Inflammatory macrophage treated with lipopolysaccharide for 1 hour (primary cell): Measurements from ENCODE around the gene NCAPG.

Experiments used
- DNase-seq, 2 donors: peaks; one replicate each; pipeline ENCODE4 v3.0.0-alpha.2; 2020 to 2022

NCAPG gene, protein sequence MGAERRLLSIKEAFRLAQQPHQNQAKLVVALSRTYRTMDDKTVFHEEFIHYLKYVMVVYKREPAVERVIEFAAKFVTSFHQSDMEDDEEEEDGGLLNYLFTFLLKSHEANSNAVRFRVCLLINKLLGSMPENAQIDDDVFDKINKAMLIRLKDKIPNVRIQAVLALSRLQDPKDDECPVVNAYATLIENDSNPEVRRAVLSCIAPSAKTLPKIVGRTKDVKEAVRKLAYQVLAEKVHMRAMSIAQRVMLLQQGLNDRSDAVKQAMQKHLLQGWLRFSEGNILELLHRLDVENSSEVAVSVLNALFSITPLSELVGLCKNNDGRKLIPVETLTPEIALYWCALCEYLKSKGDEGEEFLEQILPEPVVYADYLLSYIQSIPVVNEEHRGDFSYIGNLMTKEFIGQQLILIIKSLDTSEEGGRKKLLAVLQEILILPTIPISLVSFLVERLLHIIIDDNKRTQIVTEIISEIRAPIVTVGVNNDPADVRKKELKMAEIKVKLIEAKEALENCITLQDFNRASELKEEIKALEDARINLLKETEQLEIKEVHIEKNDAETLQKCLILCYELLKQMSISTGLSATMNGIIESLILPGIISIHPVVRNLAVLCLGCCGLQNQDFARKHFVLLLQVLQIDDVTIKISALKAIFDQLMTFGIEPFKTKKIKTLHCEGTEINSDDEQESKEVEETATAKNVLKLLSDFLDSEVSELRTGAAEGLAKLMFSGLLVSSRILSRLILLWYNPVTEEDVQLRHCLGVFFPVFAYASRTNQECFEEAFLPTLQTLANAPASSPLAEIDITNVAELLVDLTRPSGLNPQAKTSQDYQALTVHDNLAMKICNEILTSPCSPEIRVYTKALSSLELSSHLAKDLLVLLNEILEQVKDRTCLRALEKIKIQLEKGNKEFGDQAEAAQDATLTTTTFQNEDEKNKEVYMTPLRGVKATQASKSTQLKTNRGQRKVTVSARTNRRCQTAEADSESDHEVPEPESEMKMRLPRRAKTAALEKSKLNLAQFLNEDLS

DNA sequence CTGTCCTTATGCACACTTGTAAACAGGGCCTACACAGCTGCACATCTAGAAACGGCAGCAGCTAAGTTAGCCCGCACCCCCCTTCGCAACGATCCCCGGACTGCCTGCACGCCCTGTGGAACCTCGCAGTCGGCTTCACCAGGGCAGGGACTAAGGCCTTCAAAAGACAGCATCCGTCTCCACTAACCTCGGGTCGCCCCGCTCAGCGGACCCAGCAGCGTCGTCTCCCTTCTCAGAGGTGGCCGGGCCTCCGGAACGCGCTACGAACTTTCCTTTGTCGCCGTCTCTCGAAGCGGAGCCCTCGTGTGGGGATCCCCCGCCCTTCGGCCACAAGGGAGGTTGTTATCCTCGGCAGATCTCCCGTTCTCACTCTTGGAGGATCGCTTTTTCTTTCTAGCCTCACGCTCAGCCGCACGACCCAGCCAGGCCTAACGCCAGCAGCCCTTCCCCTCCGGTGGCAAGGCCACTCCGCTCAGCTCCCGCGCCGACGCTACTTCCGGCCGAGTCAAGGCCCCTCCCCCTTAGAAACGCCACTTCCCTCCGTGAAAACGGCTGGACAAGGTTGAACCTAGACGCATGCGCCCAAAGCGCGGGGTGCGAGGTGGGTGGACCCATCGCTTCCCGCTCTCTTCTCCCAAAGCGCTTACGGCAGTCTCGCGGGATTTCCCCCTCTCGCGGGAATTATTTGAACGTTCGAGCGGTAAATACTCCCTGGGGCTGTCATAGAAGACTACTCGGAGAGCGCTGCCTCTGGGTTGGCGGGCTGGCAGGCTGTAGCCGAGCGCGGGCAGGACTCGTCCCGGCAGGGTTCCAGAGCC, at the start of gene NCAPG, which contains the start of gene DCAF16:
Gene NCAPG, plus strand, starts transcription at position 720 of the 818 bp plus-strand sequence. CDS start 99 bp downstream, outside the sequence.
Gene DCAF16, minus strand, starts transcription at position 498 of the 818 bp plus-strand sequence. CDS start 6,616 bp downstream, outside the sequence.
- DNase-seq = peak; percentile 99 to 100

DNA sequence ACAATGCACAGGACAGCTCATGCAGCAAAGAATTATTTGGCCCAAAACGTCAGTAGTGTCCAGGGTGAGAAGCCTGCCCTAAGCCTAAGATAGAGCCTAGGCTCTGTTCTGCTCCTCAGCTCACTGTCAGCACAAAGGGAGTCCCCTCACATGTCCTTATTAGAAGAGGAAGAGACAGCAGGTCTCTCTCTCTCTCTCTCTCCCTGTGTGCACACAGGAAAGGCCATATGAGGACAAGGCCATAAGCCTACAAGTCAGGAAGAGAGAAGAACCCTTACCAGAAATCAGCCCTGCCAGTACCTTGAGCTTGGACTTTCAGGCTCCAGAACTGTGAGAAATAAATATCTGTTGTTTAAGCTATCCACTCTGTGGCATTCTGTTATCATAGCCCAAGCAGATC, 49.7 kb upstream of the NCAPG start:
- DNase-seq = no peak

DNA sequence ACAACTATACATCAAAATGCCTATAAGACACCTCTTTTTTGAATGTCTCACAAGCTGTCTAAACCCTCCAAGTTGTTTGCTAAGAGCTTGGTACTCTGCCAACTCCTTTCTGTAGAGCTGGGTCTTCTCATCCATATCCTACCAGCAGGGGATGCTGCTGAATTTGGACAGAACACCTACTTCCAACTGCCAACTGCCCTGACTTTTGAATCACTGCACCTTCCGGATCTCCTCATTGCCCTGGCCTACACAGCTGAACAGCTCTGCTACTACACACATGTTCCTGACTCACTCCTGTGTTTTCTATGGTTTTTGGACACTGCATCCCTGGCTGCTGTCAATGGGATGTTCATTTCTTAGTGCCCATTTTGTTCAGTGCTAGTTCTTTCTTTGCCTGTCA, 48.1 kb upstream of the NCAPG start:
- DNase-seq = no peak

DNA sequence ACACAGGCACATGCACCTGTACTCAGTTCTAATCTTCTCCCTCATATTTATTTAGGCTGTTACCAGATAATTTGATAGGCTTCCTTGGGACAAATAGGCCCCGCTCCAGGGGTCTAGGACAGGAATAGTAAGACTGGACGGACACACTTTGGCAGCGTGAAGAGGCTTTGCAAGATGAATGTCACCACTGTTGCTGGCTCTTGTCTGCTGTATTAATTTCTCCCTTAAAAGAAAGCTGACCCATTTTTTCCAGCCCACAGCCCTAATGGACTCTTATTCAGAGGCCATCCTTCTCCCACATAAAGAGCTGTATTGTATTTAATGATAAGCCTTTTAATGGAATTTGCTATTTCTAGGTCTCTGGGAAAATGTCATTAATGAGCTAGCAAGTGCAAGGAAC, 47.4 kb upstream of the NCAPG start:
- DNase-seq = no peak

DNA sequence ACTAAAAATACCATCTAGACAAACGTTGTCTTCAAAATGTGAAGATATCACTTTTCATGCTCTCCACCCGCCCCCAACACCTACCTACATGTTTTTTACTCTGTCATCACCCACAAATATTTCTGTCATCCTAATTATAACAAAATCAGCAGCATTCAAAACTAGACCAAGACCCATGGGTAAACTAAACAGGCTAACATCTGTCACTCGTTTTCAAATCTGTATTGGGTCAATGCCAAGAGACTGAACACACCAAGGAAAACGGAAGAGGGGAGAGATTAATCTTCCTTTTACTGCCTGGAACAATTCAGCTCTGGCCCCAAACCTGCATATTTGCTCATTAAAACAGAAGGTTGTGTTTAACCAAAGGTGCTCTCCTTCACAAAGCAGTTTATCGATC, 46.8 kb upstream of the NCAPG start:
- no peak for DNase-seq

DNA sequence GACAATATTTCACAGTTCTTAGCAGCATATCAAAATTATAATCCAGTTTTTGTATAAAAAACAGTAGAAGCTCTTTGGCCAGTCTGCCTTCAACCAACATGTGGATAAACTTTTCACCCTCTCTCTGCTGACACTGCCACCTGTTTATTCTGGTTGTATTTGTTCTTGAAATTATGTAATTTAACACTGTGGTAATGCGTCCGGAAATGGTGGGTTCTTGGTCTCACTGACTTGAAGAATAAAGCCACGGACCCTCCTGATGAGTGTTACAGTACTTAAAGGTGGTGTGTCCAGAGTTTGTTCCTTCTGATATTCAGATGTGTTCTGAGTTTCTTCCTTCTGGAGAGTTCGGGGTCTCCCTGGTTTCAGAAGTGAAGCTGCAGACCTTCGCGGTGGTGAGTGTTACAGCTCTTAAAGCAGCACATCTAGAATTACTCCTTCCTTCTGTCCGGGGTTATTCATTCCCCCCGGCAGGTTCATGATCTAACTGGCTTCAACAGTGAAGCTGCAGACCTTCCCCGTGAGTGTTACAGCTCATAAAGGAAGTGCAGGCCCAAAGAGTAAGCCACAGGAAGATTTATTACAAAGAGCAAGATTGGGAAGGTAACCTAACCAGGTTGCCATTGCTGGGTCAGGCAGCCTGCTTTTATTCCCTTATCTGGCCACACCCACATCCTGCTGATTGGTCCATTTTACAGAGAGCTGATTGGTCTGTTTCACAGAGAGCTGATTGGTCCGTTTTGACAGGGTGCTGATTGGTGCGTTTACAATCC, 45.1 kb upstream of the NCAPG start:
- no peak for DNase-seq

DNA sequence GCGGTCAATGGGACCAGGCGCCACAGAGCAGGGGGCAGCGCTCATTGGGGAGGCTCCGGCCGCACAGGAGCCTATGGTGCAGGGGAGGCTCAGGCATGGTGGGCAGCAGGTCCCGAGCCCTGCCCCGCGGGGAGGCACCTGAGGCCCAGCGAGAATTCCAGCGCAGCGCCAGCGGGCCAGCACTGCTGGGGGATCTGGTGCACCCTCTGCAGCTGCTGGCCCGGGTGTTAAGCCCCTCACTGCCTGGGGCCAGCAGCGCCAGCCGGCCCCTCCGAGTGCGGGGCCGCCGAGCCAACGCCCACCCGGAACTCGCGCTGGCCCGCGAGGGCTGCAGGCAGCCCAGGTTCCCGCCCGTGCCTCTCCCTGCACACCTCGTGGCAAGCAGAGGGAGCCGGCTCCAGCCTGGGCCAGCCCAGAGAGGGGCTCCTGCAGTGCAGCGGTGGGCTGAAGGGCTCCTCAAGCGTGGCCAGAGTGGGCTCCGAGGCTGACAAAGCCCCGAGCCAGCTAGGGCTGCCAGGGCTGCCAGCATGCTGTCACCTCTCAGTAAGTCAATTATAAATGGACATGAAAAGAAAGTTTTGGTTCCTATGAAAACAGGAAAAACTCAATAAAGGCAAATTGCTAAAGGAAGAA, 43.8 kb upstream of the NCAPG start:
- DNase-seq = no peak

DNA sequence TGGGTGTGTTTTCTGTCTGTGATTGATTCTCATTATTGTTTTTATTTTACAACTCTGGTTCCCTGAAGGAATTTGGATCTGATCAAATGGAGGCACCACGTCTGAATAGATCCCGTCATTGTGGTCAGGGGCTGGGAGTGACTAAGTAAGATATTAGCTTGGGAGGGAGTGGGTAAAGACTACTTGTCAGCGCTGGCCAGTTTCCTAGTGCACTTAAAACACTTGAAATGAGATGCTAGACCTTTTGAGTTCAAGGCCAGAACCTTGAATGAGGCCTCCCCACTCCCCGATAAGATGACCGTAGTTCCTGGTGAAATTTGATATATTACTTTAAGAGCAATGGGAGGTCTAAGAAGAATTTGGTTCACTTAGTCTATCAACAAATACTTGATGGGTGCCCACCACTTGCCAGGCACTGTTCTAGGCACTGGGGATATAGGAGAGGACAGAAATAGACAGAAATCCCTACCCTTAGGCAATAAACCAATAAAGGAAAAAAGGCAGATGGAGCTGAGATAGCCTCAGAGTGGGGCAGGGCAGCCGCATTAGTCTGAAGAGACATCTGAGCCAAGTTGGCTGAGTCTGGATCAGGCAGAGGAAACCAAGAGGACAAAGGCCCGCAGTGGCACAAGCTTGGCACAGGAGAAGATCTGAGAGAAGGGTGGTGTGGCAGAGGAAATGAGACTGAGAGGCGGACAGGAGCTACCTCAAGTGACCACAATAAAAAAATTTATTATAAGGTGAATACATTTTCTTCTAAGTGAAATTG, 41.2 kb upstream of the NCAPG start:
- DNase-seq = no peak

DNA sequence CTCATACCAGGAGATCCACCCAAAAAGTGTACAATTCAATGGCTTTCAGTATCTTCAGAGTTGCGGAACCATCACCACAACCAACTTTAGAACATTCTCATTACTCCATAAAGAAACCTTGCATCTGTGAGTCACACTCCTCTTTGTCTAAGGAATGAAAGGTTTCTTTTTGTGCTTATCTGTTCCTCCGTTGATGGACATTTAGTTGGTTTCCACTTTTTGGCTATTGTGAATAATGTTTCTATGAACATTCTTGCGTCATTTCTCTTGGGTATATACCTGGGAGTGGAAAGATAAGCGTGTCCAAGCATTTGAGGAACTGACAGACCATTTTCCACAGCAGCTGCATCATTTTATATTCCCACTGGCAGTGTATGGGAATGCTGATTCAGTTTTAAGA, 39.9 kb upstream of the NCAPG start:
- no peak for DNase-seq

DNA sequence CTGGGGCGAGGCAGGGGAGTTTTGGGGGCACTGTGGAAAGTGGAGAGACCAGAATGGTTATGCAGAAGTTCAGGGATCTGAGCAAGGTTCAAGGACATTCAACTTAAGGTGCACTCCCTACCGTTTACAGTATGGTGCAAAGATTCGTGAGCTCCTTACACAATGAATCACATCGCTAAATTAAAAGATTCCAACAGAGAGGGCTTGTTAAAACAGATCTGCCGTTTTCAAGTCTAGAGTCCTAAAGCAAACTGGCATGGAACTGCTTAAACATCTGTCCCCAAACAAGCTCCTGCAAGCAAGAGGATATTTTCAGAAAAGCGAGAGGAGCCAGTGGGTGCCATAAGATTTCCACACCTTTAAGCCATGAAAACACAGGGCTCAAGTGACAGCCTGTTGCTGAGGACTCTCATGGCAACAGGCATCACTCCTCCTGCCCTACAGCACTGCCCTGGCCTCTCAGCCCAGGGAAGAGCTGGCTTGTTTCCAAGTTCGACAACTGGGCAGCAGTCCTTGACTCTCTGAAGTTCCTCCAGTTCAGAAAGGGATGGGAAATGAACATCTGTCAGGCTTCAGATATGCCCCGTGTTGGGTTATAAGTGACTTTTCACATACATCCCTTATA, 39.4 kb upstream of the NCAPG start:
- no peak for DNase-seq

DNA sequence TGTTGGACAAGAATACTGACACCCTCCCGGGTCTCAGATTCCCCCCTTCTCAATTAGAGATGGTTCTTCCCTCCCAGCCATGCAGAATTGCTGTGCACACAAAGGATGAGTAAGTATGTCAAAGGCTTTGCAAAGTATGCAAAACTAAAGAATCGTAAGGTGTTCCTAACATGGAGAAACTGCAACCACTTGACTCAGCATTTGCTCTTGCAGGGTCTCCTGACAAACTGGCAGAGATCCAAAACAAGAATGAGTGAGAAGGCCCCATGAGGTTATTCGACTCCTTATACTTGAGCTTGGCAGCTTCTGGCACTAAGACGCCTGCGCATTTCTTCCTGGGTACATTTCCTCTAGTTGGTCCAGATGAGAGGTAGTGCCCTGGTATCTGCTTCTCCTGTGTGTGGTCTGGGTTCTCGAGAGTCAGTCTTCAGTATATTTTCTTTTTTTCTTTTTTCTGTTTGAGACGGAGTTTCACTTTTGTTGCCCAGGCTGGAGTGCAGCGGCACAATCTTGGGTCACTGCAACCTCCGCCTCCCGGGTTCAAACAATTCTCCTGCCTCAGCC, 37.6 kb upstream of the NCAPG start:
- no peak for DNase-seq

DNA sequence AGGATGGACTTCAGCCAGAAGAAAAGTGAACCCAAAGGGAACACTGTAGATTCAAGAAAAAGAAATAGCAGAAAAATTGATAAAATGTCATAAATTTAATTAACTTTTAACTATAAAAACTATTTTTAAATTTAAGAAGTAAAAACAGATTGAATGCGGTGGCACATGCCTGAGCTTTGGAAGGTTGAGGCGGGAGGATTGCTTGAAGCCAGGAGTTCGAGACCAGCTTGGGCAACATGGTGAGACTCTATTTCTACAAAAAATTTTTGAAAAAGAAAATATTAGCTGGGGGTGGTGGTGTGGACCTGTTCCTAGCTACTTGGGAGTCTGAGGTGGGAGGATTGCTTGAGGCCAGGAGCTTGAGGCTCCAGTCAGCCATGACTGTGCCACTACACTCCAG, 32.3 kb upstream of the NCAPG start:
- DNase-seq = no peak

DNA sequence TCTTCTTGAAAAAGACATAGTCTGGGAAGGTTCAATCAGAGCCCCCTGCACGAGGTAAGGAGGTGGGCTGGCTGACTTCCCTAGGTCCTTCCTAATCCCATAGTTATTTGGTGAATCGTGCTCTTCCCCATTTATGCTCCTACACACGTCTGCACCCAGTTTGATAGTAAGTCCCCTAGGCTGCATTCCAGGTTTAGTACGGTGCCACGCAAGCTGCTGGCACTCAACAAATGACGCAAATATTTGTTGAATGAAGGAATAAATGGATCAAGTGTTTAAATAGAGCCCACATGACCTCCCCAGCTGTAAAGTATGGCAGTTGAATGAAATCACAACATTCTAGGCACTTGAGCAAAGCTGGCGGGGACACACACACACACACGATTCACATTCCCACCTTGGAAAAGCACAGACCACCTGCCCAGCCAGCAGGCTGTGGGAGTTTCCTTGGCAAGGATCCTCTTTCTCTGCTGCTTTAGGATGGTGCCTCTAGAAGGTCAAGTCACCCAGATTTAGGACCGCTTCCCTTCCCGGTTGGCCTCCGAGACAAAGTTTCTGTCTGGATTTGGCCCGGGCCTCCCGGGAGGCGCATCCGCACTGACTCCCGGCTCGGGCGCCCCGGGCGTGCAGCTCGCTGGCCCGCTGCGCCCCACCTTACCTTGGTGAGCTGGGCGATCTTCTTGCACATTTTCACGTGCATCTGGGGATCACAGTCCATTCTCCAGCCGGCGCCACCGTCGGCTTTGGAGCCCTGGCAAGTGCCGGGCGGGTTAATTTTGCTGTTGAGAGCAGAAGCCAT, 30.1 kb upstream of the NCAPG start:
- DNase-seq = no peak

DNA sequence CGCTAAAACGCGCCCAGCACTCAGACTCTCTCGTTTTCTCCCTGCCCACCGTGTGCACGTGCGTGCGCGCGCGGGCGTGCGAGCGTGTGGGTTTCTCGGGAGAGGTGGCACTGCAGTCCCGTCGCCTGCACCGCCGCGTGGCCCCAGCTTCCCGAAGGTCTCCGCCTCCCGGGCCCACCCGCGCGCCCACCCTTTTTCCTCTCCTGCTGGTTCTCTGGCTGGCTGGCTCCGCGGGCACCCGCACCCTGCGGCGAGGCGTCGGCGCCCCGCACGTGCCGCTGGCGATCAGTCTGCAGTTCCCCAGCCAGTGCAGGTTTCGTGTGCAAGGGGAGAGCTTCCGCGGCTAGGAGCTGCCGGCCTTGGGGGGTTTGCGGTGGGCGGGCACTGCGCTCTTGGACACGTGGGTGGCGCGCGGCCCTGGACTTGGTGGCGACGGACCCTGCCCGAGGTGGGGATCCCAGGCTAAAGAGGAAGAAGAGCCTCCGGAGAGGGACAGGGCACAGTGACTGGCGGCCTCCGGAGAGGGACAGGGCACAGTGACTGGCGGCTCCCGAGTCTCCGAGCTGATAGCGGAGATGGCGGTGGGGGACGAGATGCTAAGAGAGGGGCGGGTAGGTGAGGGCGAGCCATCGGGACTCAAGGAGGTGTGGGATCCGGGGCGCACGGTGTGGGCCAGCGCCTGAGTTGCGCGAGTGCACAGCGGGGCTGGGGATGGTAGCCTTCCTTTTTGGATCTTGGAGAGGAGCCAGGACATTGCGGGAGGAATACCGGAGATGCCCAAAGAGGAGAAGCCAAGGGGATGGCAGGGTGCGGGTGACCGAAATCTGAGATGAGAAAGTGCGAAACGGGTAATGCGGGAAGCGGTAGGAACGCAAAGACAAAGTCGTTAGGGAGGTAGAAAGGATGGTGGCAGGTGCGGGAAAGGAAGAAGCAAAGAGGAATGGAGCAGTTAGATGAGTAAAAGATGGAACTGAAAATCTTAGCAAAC, 29.2 kb upstream of the NCAPG start, which contains the start of gene FAM184B:
Gene FAM184B, minus strand, starts transcription at position 322 of the 988 bp plus-strand sequence. CDS start 322 bp downstream, outside the sequence.
- DNase-seq = no peak

DNA sequence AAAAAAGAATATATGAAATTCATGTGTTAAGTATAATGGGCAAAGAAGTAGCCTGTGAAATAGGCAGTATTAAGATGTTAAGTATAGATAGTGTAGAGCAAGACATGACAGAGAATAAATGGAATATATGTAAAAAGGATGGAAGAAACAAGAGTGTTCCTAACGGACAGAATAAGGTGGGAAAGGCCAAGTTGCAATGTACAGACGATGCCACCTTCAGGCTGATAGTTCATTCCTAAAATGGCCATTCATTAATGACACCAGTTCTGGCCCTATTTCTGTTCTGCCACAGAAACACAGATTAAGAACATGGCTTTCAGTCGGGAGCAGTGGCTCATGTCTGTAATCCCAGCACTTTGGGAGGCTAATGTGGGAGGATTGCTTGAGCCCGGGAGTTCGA, 24.9 kb upstream of the NCAPG start:
- DNase-seq = no peak

DNA sequence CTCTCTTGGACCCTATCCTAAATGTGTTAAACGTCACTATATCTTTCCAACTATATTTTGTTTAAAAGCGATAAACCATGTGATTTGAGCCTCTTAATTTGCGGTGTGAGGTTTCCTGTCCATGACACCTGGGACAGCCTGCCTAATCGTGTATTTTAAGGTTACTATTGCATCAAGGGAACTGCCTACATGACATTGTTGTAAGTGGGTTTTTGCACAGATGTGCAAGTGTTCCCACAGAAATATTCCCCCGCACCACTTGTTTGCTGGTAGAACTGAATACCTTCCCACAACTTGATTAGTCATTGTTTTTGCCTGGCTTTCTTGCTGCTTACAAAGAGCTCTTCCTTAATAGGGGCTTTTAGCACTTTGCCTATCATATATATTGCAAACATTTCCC, 24.2 kb upstream of the NCAPG start:
- peak in 1 of 2 donors; percentile 10 for DNase-seq

DNA sequence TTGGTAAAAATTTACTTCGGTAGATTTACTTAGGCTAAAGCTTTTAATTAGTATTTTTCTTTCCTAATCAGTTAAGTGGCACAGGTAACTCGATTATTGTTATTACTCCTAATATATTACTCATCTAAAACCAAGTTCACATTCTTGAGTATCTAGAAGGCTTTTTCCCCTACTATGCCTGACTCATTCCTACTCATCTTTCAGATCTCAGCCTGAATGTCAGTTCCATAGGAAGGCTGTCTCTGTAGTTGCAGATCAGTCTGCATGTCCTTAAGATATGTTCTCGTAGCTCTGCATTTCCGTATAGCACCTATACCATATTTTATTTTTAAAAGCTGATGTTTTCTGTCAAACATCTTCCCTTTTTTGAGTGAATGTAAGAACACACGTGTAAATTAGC, 23.5 kb upstream of the NCAPG start:
- no peak for DNase-seq
